T-helper 2 cell (primary cell): ENCODE measurements around the gene MTARC2.
"Not testable (repeated sequence)": the region's sequence is repeated elsewhere in the genome, so short reads cannot be mapped to it uniquely, and the experiment has no call there.

Experiments used
- DNase-seq, 5 experiments: peaks; one replicate each; pipeline versions ENCODE4 v3.0.0 to v3.0.0-alpha.2; 2012 to 2022
- total RNA-seq, 2 donors: gene quantifications; one replicate each; lab custom pipeline; 2026; lab: John Stamatoyannopoulos, UW

MTARC2 gene
- total RNA-seq: 0 to 0.40 reads per million in 2 donors

DNA sequence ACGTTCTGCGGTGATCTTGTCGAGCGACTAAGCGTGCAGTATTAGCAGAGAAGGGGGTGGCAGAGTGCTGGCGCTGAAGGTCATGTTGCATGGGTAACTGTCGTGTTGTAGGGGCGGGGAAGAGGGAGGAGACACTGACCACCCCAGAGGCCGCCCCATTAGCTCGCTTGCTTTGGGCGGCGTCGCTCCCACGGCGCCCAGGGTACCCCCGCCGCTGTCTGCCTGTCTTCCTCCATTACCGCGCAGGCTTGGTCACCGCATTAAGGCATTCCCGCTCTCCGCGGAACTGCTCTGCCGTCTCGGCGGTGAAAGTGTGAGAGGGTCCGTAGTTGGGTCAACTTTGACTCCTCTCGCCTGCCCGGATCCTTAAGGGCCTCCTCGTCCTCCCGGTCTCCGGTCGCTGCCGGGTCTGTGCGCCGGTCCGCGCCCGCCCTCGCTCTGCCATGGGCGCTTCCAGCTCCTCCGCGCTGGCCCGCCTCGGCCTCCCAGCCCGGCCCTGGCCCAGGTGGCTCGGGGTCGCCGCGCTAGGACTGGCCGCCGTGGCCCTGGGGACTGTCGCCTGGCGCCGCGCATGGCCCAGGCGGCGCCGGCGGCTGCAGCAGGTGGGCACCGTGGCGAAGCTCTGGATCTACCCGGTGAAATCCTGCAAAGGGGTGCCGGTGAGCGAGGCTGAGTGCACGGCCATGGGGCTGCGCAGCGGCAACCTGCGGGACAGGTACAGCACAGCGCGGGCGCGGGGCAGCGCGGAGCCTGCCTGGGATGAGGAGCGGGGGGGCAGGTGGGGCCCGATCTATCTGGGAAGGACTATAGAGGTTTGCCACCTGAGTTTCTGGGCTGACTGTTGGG lies at the start of gene MTARC2:
MTARC2 (plus strand) TSS at position 234 of the 846 bp plus-strand sequence; CDS start at position 444, 210 bp downstream.
- no peak for DNase-seq

DNA sequence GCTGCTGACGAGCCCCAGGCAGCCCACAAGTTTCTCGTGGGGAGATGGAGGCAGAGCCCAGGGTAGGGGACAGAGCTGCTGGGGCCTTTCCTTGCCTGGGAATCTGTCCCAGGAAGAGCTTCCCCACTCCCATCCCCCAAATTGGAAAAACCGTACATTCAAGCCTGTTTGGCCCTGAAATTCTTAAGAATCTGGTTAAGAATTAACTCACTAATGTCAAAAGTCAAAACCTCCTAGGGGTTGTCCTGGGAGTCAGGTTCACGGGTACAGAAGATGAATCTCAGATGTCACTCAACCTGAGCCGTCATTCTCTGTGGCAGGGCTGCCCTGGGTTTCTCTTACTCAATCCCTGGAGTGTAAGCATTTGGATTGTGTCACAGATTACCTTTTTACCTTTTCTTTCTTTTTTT lies 49.5 kb upstream of the MTARC2 start:
- DNase-seq: no peak

- DNase-seq: no peak
These were observed 49.1 kb upstream of the MTARC2 start for GRCh38 chr1:220699044-220699443.

DNA sequence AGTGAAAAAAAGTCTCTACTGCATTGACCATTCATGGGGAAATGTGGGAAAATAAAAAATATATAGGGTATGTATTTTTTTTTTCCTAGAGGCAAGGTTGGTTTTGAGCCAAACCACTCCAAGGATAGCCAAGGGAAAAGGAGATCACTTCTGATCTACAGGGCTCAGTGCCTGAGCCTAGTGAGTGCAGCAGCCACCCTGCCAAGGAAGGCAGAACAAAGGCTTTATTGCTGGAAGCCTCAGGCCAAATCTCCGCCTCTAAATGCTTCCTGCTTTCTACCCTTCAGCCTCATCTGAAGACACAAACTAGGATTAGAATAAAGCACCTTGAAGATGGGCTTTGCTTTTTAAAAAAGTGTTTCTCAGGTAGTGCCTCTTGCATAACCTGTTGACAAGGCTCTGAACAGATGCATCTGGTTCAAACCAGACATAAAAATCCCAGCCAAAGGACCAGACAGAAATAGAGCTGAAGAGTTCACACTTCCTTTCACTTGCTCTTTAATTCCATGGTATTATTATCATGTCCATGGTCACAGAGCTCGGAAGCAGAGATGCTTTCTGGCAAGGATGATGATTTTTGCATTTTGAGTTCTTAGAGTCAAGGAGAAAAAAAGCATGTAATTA lies 47.5 kb upstream of the MTARC2 start:
- no peak for DNase-seq

DNA sequence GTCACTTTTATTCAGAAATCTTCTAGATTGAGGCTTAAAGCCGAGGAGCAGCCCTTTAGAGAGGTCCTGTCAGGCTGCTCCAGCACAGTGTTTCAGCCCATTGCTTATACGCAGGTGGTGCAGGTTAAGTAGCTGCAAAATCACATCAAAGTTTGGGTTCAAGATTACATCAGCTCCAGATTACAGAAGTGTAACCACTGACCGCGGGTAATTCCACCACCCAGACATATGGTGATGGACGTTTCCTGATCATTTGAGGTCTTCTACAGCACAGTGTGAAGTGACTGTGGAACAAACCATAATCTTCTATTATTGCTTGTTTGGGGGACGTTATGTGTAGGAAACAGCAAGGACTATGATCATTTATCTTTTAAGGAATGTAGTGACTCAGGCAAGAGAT lies 46.1 kb upstream of the MTARC2 start:
- DNase-seq: peak in 1 of 5 experiments; percentile 50

DNA sequence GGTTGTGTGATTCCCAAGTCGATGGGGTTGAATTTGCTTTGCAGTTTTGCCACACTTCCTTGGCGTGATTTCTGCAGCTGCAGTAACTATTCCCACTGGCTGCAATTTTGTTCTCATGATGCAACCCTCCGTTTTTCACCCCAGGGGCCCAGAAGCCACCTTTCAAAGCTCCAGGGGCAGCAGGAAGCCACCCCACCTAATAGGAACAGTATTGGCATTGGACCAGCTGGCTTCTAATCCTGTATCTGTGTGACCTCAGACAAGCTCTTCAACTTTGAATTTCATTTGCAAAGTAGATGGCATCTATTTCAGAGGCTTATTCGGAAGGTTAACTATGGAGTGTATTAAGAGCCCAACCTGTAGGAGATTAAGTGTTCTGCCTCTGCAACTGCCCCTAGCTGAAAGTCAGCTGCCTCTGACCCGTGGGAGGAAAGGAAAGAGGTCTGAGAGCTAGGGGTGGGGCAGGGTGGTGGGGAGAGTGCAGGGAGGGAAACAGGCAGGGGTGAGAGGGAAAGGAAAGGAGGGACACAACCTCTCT lies 45.3 kb upstream of the MTARC2 start:
- no peak for DNase-seq

DNA sequence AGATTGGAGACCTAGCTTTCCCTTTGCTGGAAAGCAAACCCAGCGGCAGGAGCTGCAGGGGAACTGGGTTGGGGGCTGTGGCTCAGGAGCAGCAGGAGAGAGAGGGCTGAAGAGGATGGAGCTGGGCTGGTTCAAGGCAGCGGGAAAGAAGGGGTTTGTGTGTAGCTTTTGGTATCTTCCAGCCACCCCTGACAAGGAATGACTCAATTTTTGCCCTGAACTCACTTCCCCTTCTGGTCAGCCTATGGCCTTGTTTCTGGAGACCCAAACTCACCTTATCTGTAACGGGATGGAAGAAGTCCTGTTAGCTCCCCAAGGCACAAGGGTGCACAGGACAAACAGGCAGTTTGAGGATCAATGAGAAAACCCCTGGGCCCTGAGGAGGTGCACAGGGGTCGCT lies 44.8 kb upstream of the MTARC2 start:
- no peak for DNase-seq

- DNase-seq: no peak
These were observed 42.3 kb upstream of the MTARC2 start for GRCh38 chr1:220705782-220706181.

DNA sequence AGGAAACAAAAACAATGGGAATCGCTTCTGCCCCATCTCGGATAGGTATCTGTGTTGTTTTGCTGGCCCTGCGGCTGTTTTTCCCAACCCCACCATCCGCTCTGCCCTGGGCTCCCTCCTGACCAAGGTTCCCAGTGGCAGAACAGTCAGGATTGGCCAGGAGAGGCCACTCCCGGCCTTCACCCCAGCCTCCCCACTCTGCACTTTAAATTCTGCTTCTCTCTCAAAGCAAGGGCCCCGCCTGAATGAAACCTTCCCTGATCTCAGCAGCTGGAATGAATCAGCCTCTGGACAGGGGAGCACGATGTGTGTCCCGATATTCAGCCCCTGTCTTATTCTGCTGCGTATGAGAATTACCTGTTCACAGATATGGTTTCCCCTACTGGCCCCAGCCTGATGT lies 41.6 kb upstream of the MTARC2 start:
- DNase-seq: no peak

- no peak for DNase-seq
These were observed 41.0 kb upstream of the MTARC2 start for GRCh38 chr1:220707160-220707559.

- DNase-seq: no peak
These were observed 39.9 kb upstream of the MTARC2 start for GRCh38 chr1:220708244-220708643.

GRCh38 chr1:220708936-220709801 lies 39.0 kb upstream of the MTARC2 start:
- no peak for DNase-seq

- DNase-seq: no peak
These were observed 37.8 kb upstream of the MTARC2 start for GRCh38 chr1:220710333-220710732.

- DNase-seq: no peak
These were observed 36.9 kb upstream of the MTARC2 start for GRCh38 chr1:220711056-220711809.

GRCh38 chr1:220715986-220716385 lies 32.1 kb upstream of the MTARC2 start:
- DNase-seq: not testable (repeated sequence)

DNA sequence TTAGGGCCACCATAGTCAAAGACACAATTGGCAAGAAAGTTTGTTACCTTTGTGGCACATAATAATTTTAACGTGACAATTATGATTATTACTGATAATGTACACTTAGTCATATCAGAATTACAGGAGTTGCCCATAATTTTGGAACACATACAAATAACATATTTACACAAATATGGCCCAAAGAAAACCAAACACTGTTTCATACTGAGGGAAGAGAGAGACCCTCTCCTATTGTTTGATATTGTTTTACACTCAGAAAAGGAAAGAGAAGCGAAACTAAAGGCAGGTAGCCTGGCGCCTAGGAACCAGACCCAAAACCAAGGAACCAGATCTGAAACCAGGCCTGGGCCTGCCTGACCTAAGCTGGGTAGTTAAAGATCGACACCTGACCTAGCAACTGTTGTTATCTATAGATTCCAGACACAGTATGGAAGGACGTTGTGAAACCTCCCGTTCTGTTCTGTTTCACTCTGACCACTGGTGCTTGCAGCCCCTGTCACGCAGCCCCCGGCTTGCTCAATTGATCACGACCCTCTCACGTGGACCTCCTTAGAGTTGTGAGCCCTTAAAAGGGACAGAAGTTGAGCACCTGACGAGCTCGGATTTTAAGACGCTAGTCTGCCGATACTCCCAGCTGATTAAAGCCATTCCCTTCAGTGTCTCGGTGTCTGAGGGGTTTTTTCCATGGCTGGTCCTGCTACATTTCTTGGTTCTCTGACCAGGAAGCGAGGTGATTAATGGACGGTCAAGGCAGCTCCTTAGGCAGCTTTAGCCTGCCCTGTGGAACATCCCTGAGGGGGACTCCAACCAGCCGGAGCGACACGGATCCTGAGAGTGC lies 30.1 kb upstream of the MTARC2 start:
- DNase-seq: no peak

DNA sequence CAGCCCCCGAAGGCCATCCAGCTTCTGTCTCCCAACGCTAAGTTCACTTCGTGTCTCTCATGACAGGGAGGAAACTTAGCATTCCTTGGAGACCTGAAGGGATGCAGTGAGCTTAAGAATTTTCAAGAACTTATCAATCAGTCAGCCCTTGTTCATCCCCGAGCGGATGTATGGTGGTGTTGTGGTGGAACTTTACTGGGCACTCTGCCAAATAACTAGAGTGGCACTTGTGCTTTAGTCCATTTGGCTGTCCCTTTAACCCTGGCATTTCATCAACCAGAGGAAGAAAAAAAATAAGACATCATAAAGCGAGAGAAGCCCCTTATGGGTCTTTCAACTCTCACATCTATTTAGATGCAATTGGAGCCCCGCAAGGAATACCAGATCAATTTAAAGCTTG lies 26.9 kb upstream of the MTARC2 start:
- DNase-seq: not testable (repeated sequence)

DNA sequence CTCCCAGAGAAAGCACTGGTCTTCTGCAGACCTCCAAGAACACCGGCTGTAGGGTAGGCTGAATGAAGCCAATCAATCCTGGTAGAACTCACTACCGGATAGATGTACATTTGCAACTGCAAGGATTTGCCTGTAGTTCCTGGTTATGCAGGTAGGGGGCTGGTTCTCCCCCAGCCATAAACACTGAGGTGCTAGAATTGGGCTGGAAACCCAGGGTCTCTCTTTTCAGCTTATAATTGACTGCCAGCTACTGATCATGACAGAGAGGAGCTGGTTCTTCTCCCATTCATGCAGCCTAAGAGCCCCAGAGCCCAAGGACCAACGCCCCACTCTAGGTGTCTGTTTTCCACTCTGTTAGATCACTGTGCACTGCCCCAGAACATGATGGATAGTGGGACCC lies 21.5 kb upstream of the MTARC2 start:
- no peak for DNase-seq

- no peak for DNase-seq
These were observed 20.6 kb upstream of the MTARC2 start for GRCh38 chr1:220727519-220727918.

DNA sequence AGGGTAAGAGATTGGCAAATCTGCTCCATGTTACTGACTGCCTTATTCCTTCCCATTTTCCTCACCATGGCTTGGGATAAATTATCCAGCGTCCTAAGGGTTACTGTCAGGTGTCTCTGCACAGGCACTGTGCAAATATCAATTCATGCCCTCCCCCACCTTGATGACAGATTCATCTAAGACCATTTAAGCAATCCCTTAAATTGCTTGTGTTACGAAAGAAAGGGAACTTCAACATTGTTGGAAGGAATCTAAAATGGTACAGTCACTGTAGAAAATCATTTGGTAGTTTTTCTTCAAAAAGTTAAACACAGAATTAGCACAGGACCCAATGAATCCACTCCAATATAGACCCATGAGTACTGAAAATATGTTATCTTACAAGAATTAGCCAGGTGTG lies 17.6 kb upstream of the MTARC2 start:
- DNase-seq: no peak

- no peak for DNase-seq
These were observed 16.0 kb upstream of the MTARC2 start for GRCh38 chr1:220732137-220732536.
